GM20000 (cell line): ENCODE results near the gene TBC1D19.

Source experiments
- DNase-seq: peaks from one replicate; pipeline ENCODE4 v3.0.0; 2012; ENCODE audit warnings: low spot score
- TF ChIP-seq, protein P1 (sequence below): IDR thresholded peaks from 2 replicates; pipeline ENCODE4 v1.5.1; 2012; ENCODE audit warnings: mild to moderate bottlenecking, control low read depth; ENCODE audit errors: extremely low read depth, missing control alignments

TBC1D19 gene

DNA sequence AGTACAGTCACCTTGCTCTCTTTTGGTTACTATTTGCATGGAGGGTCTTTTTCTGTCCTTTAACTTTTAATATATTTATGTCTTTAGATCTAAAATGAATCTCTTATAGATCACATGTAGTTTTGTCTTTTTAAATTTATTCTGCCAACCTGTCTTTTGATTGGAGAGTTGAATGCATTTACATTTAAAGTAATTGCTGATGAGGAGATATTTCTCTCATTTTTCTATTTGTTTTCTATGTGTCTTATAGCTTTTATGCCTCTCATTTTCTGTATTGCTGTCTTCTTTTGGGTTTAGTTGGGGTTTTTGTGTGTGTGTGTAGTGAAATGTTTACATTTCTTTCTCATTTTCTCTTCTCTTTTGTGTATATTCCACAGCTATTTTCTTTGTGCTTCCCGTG, 123.5 kb downstream of the TBC1D19 start:
- no peak for DNase-seq
- TF ChIP-seq, protein P1, sequence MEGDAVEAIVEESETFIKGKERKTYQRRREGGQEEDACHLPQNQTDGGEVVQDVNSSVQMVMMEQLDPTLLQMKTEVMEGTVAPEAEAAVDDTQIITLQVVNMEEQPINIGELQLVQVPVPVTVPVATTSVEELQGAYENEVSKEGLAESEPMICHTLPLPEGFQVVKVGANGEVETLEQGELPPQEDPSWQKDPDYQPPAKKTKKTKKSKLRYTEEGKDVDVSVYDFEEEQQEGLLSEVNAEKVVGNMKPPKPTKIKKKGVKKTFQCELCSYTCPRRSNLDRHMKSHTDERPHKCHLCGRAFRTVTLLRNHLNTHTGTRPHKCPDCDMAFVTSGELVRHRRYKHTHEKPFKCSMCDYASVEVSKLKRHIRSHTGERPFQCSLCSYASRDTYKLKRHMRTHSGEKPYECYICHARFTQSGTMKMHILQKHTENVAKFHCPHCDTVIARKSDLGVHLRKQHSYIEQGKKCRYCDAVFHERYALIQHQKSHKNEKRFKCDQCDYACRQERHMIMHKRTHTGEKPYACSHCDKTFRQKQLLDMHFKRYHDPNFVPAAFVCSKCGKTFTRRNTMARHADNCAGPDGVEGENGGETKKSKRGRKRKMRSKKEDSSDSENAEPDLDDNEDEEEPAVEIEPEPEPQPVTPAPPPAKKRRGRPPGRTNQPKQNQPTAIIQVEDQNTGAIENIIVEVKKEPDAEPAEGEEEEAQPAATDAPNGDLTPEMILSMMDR = no peak

DNA sequence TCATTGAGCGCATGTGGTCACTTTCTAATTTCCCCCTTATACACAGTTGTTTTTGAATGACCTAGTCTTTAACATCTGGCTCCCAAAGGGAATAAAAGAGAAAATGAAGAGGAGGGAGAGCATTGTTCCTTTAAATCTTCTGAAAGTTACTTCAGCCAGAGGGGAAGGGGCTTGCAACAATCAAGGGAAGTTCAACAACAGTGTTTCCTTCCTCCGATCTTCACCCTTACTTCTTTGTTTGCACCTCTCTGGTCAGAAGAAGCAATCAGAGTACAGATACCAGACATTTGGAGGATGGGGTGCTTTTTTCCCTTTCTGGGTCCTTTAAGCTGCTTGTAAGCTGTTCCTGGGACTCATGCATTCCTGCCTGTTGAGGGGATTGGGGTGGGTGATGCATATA, 125.4 kb downstream of the TBC1D19 start:
- DNase-seq = no peak
- TF ChIP-seq, protein P1 = no peak

DNA sequence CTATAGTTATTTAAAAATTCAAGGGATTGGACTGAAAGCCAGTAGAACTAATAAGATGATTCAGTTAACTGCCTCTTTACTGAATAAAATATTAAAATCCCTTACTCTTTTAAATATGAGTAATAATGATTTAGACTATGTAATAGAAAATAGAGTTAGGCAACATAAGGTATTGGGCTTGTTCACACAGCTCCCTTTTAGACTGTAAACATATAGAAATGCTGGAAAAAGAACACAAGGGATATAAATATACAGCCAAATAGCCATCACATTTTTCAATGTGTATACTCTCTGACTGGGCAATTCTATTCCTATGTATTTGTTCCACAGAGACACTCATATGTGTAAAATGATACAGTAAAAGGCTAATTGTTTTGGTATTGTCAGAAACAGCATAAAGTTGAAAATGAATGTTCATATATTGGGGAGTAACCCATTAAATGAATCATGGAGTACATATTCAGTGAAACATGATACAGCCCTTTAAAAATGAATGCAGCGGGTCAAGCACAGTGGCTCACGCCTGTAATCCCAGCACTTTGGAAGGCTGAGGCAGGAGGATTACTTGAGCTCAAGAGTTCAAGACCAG, 129.8 kb downstream of the TBC1D19 start:
- TF ChIP-seq, protein P1 = no peak
- no peak for DNase-seq

DNA sequence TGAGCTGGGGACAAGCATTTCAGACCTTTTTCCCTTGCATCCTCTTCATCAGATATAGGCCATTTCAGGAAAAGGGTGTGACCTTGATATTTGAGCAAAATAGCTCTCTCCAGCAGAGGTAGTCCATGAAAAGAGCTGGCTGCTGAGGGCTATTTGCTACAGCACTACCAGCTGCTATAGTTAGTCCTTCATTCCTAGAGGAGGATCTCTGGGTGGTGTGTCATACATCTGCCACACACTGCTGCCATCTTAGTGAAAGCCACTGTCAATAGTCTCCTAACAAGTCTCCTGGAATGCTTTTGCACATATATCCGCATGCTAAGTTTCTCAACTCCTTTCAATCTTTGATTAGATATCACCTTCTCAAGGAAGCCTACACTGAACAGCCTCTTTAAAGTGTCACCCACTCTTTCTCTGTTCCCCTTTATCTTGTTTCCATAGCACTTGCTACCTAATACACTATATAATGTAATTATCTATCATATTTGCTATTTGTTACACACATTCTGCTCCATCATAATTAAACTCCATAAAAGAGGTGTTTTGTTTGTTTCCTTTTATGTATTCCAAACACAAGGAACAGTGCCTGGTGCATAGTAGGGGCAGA, 131.9 kb downstream of the TBC1D19 start:
- TF ChIP-seq, protein P1 = no peak
- no peak for DNase-seq

DNA sequence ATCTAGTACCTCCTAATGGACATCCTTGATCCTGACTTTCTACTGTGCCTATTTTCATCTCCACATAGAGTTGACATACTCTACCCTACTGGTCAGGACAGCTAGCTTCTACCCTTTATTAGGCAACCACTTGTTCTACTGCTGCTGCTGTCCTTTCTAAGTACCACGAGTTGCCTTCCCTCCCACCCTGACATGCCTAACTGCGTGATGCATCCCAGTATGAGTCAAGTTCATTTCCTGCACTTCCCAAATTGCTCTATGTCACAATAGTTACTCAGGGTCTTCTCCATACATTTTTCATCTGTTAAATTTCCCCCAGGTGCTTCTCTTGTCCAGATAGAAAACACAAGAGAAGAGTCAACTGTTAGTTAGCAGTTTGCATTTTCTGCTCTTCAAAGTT, 133.4 kb downstream of the TBC1D19 start:
- DNase-seq = no peak

DNA sequence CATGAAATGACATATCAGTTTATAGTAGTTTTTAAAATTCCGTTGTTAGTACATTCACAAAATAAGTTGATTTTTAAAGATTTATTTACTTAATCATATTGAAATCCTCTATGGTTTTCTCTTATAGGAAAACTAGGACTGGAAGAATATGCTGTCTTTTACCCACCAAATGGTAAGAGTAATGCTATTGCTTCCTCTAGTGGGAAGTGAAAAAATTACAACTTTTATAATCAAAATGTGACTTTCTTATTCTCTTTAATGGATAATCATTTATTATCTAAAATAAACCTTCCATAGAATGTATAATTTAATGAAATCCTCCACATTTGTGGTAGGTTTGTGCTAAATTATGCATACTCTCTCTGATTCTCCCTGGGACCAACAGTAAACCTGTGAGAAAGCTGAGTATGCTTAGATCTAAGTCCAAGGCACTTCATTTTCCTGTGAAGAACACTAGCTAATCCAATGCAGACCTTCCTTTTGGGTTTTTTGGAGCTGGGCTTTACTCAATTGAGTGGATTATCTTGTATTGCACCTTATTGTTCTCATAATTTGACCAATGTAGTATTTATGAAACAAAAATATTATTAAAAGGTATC, 136.2 kb downstream of the TBC1D19 start:
- TF ChIP-seq, protein P1 = no peak
- DNase-seq = no peak

More for the DNA sequence above, 133.4 kb downstream of the TBC1D19 start:
- TF ChIP-seq, protein P1 = no peak

DNA sequence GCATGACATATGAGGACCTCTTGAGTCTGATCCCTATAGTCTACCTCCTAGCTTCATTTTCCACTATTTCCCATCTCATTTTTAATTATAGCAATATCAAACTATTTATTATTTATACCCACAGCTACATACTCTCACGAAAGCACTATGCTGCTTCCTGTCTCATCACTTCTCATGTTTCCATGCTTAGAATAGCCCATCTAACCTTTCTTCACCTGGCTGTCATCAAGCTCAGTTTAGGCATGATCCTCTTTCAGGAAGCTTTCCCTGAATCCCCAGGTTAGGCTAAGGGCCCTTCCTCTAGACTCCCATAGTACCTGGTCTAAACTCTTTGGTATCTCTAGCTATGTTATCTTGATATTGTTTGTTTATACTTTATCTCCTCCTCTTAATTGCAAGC, 137.8 kb downstream of the TBC1D19 start:
- DNase-seq = no peak
- TF ChIP-seq, protein P1 = no peak
